SK-N-MC (cell line): ENCODE measurements around the gene SIRT1.

ENCODE experiments used
- EZH2 ChIP-seq: fragments of 200-600 bp; sonication (generic); IDR thresholded peaks from one replicate; pipeline ENCODE4 v1.6.1; 2017; ENCODE audit warnings: antibody characterized with exemption
- POLR2AphosphoS5 ChIP-seq: IDR thresholded peaks from 2 replicates; pipeline ENCODE4 v1.6.1; 2012; ENCODE audit warnings: mild to moderate bottlenecking, low read depth, low read length, borderline replicate concordance

DNA sequence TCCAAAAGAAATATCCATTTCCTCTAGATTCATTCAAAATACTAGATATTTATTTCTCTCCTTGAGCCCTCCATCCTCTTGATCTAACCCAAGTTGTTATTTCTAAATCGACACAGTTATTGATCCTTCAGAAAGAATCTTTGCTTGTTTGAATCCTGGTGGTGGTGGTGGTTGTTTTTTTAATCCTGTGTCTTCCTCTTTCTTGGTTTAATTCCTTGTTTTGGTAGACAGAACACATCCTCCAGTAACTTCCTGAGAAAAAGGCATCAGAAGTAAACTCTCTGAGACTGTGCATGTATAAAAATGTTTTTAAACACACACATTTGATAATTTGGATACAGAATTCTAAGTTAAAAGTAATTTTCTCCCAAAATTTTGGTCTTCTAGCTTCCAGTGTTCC is 49.9 kb downstream of the SIRT1 start:
- no peak for TF ChIP-seq POLR2AphosphoS5
- no peak for TF ChIP-seq EZH2
